Fibroblast of peridontal ligament (primary cell): ENCODE results near the gene PSMC2.
A peak's percentile ranks its signal among the peaks of the same experiment; 100 is the strongest.
"Not testable (repeated sequence)": the region's sequence is repeated elsewhere in the genome, so short reads cannot be mapped to it uniquely, and the experiment has no call there.

Source experiments
- DNase-seq: peaks from one replicate; pipeline ENCODE4 v3.0.0-alpha.2; 2010; ENCODE audit errors: extremely low read depth

The PSMC2 gene

GRCh38 chr7:103379270-103379975, 32.0 kb downstream of the PSMC2 start:
- DNase-seq = peak; percentile 3

GRCh38 chr7:103380395-103381191, 33.1 kb downstream of the PSMC2 start:
- DNase-seq = no peak

GRCh38 chr7:103381280-103382031, 34.0 kb downstream of the PSMC2 start:
- DNase-seq = no peak

GRCh38 chr7:103382032-103382402, 34.6 kb downstream of the PSMC2 start:
- no peak for DNase-seq

- no peak for DNase-seq
Observed at GRCh38 chr7:103387242-103387641, 39.8 kb downstream of the PSMC2 start.

GRCh38 chr7:103388469-103389140, 41.2 kb downstream of the PSMC2 start:
- no peak for DNase-seq

GRCh38 chr7:103389263-103389662, 41.8 kb downstream of the PSMC2 start:
- DNase-seq = no peak

- no peak for DNase-seq
Observed at GRCh38 chr7:103391150-103391549, 43.7 kb downstream of the PSMC2 start.

GRCh38 chr7:103391976-103392375, 44.5 kb downstream of the PSMC2 start:
- no peak for DNase-seq

- DNase-seq = no peak
Observed at GRCh38 chr7:103394566-103394965, 47.1 kb downstream of the PSMC2 start.

GRCh38 chr7:103395071-103395470, 47.6 kb downstream of the PSMC2 start:
- no peak for DNase-seq

- no peak for DNase-seq
Observed at GRCh38 chr7:103396471-103396870, 49.0 kb downstream of the PSMC2 start.

GRCh38 chr7:103398483-103399127, 51.2 kb downstream of the PSMC2 start:
- DNase-seq = no peak

GRCh38 chr7:103399687-103400086, 52.2 kb downstream of the PSMC2 start:
- DNase-seq = not testable (repeated sequence)

GRCh38 chr7:103405789-103406613, 58.6 kb downstream of the PSMC2 start:
- DNase-seq = not testable (repeated sequence)

- DNase-seq = no peak
Observed at GRCh38 chr7:103412151-103412550, 64.7 kb downstream of the PSMC2 start.

- no peak for DNase-seq
Observed at GRCh38 chr7:103413407-103413806, 66.0 kb downstream of the PSMC2 start.

- no peak for DNase-seq
Observed at GRCh38 chr7:103418241-103418640, 70.8 kb downstream of the PSMC2 start.
